HepG2 (cell line): Measurements from ENCODE around the gene TAS2R60. TPM values are rescaled to one million over a fixed set of nuclear protein-coding genes. Genes with fewer than 3 reads are reported as not detected.

ENCODE experiments used
- ATAC-seq: fragments of 200-7000 bp; cut with Tn5 transposase; 3 replicates; pipeline ENCODE4 v1.9.1; 2020; ENCODE audit warnings: mild to moderate bottlenecking, moderate library complexity
- BruUV-seq: library from RNA; stranded (reverse); fragments of 400-500 nt; replicated peaks from 2 replicates; lab custom pipeline; 2021; lab: Mats Ljungman, UMichigan
- CTCF ChIA-PET: fragments of 300-600 bp; formaldehyde crosslinking; extraction: SDS; loops from one replicate; lab custom pipeline; 2021; ENCODE audit warnings: low total read pairs, inconsistent platforms, low intra/inter-chr PET ratio; lab: Yijun Ruan, JAX
- POLR2A ChIA-PET: fragments of 350-600 bp; sonication (Branson Sonifier 250); formaldehyde crosslinking; loops from one replicate; lab custom pipeline; 2020; ENCODE audit warnings: antibody characterized with exemption, inconsistent platforms; lab: Yijun Ruan, JAX
- DNase-seq: peaks from one replicate; pipeline ENCODE4 v3.0.0-alpha.2; 2015; ENCODE audit warnings: low spot score
- FAIRE-seq: peaks from 3 replicates; lab custom pipeline; 2011; peaks lifted over from hg19 to GRCh38; lab: Jason Lieb, UNC
- H2AFZ ChIP-seq: one replicate; pipeline ENCODE4 v1.6.1; 2011; ENCODE audit warnings: low read length, inconsistent platforms
- H3K27ac ChIP-seq: fragments of 300-600 bp; 3 replicates; pipeline ENCODE4 v1.8.0; 2011; ENCODE audit warnings: mixed run types, mild to moderate bottlenecking, mixed read lengths, low read length, inconsistent platforms; ENCODE audit not compliant: insufficient read depth; ENCODE audit errors: extremely low read length
- H3K27me3 ChIP-seq, 2 experiments: fragments of 200-600 bp in 1 of 2; 2 replicates in 1 of 2; 3 replicates in 1 of 2; pipeline versions ENCODE4 v1.6.0 to v1.8.0; 2011; ENCODE audit warnings: low read length in 2 of 2, mild to moderate bottlenecking in 2 of 2, moderate library complexity in 2 of 2, inconsistent platforms in 1 of 2; ENCODE audit not compliant: insufficient read depth in 2 of 2, control insufficient read depth in 1 of 2
- H3K36me3 ChIP-seq, 2 experiments: fragments of 200-600 bp in 1 of 2; replicated peaks in 1 of 2; 2 replicates in 1 of 2; 3 replicates in 1 of 2; pipeline versions ENCODE4 v1.5.1 to v1.8.0; 2011; ENCODE audit warnings: low read length in 2 of 2, inconsistent platforms in 1 of 2; ENCODE audit not compliant: insufficient read depth in 2 of 2, control insufficient read depth in 1 of 2
- H3K4me1 ChIP-seq: 2 replicates; pipeline ENCODE4 v1.5.1; 2012; ENCODE audit warnings: low read length, inconsistent platforms; ENCODE audit not compliant: insufficient read depth
- H3K4me2 ChIP-seq: 2 replicates; pipeline ENCODE4 v1.6.0; 2011; ENCODE audit warnings: low read depth, low read length, inconsistent platforms
- H3K4me3 ChIP-seq, 3 experiments: fragments of 200-600 bp in 1 of 3; sonication (generic), shearing (Covaris generic) in 1 of 3; replicated peaks in 1 of 3; 2 replicates each; pipeline ENCODE4 v1.5.1; 2011 to 2016; ENCODE audit warnings: low read length in 3 of 3, inconsistent platforms in 2 of 3, low read depth in 2 of 3, mild to moderate bottlenecking in 2 of 3, control low read depth in 1 of 3, mixed read lengths in 1 of 3; ENCODE audit not compliant: insufficient read depth in 1 of 3
- H3K79me2 ChIP-seq: one replicate; pipeline ENCODE4 v1.6.1; 2011; ENCODE audit warnings: low read length, inconsistent platforms; ENCODE audit not compliant: insufficient read depth
- H3K9ac ChIP-seq: 2 replicates; pipeline ENCODE4 v1.6.0; 2011; ENCODE audit warnings: mild to moderate bottlenecking, low read depth, low read length, inconsistent platforms; ENCODE audit not compliant: insufficient read depth
- H3K9me3 ChIP-seq: 2 replicates; pipeline ENCODE4 v1.5.1; 2012; ENCODE audit warnings: mild to moderate bottlenecking, low read length
- H4K20me1 ChIP-seq: 2 replicates; pipeline ENCODE4 v1.6.0; 2011; ENCODE audit warnings: inconsistent platforms, mild to moderate bottlenecking, low read length, moderate library complexity; ENCODE audit not compliant: insufficient read depth
- FOXC1 ChIP-seq: sonication (generic); formaldehyde crosslinking; IDR thresholded peaks from 2 replicates; pipeline ENCODE4 v1.8.0; 2022; ENCODE audit warnings: mild to moderate bottlenecking, missing genetic modification reagents, borderline replicate concordance
- HNF4G ChIP-seq, 2 experiments: sonication (generic) in 1 of 2; formaldehyde crosslinking in 1 of 2; IDR thresholded peaks; 2 replicates each; pipeline versions ENCODE4 v1.4.0 to v1.6.1; 2011 to 2020; ENCODE audit warnings: borderline replicate concordance in 2 of 2, low read depth in 2 of 2, mild to moderate bottlenecking in 2 of 2, low read length in 1 of 2, missing genetic modification reagents in 1 of 2, moderate library complexity in 1 of 2
- NCOA5 ChIP-seq: sonication (generic); formaldehyde crosslinking; IDR thresholded peaks from 2 replicates; pipeline ENCODE4 v1.4.0; 2020; ENCODE audit warnings: missing genetic modification reagents
- NFYC ChIP-seq: IDR thresholded peaks from 2 replicates; pipeline ENCODE4 v1.6.1; 2016; ENCODE audit warnings: missing genetic modification reagents, missing compliant biosample characterization
- ZNF33A ChIP-seq: sonication (generic); formaldehyde crosslinking; IDR thresholded peaks from 2 replicates; pipeline ENCODE4 v1.5.1; 2020; ENCODE audit warnings: missing genetic modification reagents, mild to moderate bottlenecking, moderate library complexity, borderline replicate concordance
- ZNF792 ChIP-seq: IDR thresholded peaks from 2 replicates; pipeline ENCODE4 v1.6.1; 2016
- WGBS: methylation state at CpG from one replicate; pipeline ENCODE4 v1.1.6; 2017; ENCODE audit warnings: low lambda C conversion rate; 5-methylcytosine and 5-hydroxymethylcytosine counted together
- in situ Hi-C: cut with HindIII; loops from 2 replicates; pipeline ENCODE4 v1.10.0; 2017; ENCODE audit warnings: low pct_unique_long_range_greater_than_20kb; ENCODE audit not compliant: extremely low pct_ligation_motif_present
- intact Hi-C: fragments of 100-400 bp; cut with micrococcal nuclease; formaldehyde crosslinking; loops from one replicate; pipeline ENCODE4 v1.10.0; 2022; ENCODE audit not compliant: unreplicated experiment
- polyA plus RNA-seq, 8 experiments: library from polyadenylated mRNA; depleted of rRNA in 3 of 8; stranded (reverse) in 7 of 8; unstranded in 1 of 8; fragments of >200 nt; fragmentation: Illumina TruSeq in 4 of 8; extraction: Trizol in 4 of 8; gene quantifications; 2 replicates each; pipeline versions ENCODE4 v1.2.1 to v1.2.3, GENCODE V29; 2011 to 2016; ENCODE audit warnings: low read depth in 4 of 8, missing spikeins in 1 of 8, mixed read lengths in 1 of 8; ENCODE audit not compliant: insufficient read depth in 1 of 8
- total RNA-seq, 5 experiments: library from RNA; depleted of rRNA; stranded (reverse); fragments of >200 nt; fragmentation: Illumina TruSeq; extraction: Trizol; gene quantifications; 2 replicates each; pipeline ENCODE4 v1.2.3, GENCODE V29; 2016; ENCODE audit warnings: low read depth in 1 of 5
- TF ChIP-seq, protein P1 (sequence below): sonication (generic); formaldehyde crosslinking; IDR thresholded peaks from 2 replicates; pipeline ENCODE4 v1.4.0; 2020; ENCODE audit warnings: missing genetic modification reagents, mild to moderate bottlenecking, borderline replicate concordance
- TF ChIP-seq, protein P2 (sequence below): sonication (generic); formaldehyde crosslinking; IDR thresholded peaks from 2 replicates; pipeline ENCODE4 v1.4.0; 2020; ENCODE audit warnings: mild to moderate bottlenecking, missing genetic modification reagents
- TF ChIP-seq, protein P3 (sequence below): sonication (generic); formaldehyde crosslinking; IDR thresholded peaks from 2 replicates; pipeline ENCODE4 v1.5.0; 2020; ENCODE audit warnings: mild to moderate bottlenecking, missing genetic modification reagents

Gene TAS2R60
- total and polyA plus RNA-seq, 2 of the 13 experiments (the other 11 are each of a cell fraction or from before 2014, with no cell fraction given): not detected

DNA sequence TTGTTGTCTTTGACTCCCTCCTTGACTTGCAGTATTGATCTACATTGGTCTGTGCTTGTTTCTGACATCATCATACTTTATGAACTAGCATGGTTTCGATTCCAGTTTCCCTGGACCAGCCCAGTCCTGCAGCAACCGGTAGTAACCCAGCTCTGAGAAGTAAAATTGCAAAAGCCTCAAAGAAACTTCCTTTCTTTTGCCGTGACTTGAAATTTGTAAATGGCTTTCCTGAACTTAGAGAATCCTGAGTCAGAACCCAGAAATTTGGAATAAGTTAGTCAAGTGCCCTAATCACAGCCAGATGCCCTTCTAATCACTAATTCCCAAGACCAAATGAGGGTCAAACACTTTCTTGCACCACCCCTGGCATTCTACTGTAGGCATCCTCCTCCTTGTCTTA lies 15.0 kb downstream of the TAS2R60 start:
- Histone ChIP-seq H3K9me3 (no peaks in the 10 kb centered on the region; the same call in 1 of the 2 replicates), H3K4me2 (no peak overlapping the region), H3K79me2 (no peaks in the 10 kb centered on the region), H3K4me3 (no peak overlapping the region), H3K4me1 (no peaks in the 10 kb centered on the region), H3K9ac (no peak overlapping the region), H3K27me3 (no peaks in the 10 kb centered on the region), H2AFZ (no peak overlapping the region), H3K36me3 (no peaks in the 10 kb centered on the region), H4K20me1 (no peaks in the 10 kb centered on the region), H3K27ac (no peak overlapping the region)
- ChIA-PET POLR2A (no interaction called here), CTCF (no interaction called here)
- intact Hi-C loops: no loop called here
- in situ Hi-C loops: no loop called here
- WGBS: 5% methylated on average over 3 of the region's 3 CpGs
- no TSS peak for BruUV-seq
- ATAC-seq (no peak), DNase-seq (no peak), FAIRE-seq (no peak)
- TF ChIP-seq NCOA5 (CRISPR knock-in tag): no peak
- no peak for TF ChIP-seq HNF4G (IDR thresholded peaks at IDR 0.05; ENCODE audit: borderline replicate concordance, low read depth, low read length)
- no peak for TF ChIP-seq HNF4G (CRISPR knock-in tag; IDR thresholded peaks at IDR 0.05; ENCODE audit: borderline replicate concordance, low read depth)
- TF ChIP-seq FOXC1 (CRISPR knock-in tag): no peak
- TF ChIP-seq, protein P1, sequence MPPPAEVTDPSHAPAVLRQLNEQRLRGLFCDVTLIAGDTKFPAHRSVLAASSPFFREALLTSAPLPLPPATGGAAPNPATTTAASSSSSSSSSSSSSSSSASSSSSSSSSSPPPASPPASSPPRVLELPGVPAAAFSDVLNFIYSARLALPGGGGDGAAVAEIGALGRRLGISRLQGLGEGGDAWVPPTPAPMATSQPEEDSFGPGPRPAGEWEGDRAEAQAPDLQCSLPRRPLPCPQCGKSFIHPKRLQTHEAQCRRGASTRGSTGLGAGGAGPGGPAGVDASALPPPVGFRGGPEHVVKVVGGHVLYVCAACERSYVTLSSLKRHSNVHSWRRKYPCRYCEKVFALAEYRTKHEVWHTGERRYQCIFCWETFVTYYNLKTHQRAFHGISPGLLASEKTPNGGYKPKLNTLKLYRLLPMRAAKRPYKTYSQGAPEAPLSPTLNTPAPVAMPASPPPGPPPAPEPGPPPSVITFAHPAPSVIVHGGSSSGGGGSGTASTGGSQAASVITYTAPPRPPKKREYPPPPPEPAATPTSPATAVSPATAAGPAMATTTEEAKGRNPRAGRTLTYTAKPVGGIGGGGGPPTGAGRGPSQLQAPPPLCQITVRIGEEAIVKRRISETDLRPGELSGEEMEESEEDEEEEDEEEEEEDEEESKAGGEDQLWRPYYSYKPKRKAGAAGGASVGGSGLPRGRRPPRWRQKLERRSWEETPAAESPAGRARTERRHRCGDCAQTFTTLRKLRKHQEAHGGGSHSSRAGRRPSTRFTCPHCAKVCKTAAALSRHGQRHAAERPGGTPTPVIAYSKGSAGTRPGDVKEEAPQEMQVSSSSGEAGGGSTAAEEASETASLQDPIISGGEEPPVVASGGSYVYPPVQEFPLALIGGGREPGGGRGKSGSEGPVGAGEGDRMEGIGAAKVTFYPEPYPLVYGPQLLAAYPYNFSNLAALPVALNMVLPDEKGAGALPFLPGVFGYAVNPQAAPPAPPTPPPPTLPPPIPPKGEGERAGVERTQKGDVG (CRISPR knock-in tag): no peak
- no peak for TF ChIP-seq ZNF792 (CRISPR knock-in tag)
- TF ChIP-seq, protein P2, sequence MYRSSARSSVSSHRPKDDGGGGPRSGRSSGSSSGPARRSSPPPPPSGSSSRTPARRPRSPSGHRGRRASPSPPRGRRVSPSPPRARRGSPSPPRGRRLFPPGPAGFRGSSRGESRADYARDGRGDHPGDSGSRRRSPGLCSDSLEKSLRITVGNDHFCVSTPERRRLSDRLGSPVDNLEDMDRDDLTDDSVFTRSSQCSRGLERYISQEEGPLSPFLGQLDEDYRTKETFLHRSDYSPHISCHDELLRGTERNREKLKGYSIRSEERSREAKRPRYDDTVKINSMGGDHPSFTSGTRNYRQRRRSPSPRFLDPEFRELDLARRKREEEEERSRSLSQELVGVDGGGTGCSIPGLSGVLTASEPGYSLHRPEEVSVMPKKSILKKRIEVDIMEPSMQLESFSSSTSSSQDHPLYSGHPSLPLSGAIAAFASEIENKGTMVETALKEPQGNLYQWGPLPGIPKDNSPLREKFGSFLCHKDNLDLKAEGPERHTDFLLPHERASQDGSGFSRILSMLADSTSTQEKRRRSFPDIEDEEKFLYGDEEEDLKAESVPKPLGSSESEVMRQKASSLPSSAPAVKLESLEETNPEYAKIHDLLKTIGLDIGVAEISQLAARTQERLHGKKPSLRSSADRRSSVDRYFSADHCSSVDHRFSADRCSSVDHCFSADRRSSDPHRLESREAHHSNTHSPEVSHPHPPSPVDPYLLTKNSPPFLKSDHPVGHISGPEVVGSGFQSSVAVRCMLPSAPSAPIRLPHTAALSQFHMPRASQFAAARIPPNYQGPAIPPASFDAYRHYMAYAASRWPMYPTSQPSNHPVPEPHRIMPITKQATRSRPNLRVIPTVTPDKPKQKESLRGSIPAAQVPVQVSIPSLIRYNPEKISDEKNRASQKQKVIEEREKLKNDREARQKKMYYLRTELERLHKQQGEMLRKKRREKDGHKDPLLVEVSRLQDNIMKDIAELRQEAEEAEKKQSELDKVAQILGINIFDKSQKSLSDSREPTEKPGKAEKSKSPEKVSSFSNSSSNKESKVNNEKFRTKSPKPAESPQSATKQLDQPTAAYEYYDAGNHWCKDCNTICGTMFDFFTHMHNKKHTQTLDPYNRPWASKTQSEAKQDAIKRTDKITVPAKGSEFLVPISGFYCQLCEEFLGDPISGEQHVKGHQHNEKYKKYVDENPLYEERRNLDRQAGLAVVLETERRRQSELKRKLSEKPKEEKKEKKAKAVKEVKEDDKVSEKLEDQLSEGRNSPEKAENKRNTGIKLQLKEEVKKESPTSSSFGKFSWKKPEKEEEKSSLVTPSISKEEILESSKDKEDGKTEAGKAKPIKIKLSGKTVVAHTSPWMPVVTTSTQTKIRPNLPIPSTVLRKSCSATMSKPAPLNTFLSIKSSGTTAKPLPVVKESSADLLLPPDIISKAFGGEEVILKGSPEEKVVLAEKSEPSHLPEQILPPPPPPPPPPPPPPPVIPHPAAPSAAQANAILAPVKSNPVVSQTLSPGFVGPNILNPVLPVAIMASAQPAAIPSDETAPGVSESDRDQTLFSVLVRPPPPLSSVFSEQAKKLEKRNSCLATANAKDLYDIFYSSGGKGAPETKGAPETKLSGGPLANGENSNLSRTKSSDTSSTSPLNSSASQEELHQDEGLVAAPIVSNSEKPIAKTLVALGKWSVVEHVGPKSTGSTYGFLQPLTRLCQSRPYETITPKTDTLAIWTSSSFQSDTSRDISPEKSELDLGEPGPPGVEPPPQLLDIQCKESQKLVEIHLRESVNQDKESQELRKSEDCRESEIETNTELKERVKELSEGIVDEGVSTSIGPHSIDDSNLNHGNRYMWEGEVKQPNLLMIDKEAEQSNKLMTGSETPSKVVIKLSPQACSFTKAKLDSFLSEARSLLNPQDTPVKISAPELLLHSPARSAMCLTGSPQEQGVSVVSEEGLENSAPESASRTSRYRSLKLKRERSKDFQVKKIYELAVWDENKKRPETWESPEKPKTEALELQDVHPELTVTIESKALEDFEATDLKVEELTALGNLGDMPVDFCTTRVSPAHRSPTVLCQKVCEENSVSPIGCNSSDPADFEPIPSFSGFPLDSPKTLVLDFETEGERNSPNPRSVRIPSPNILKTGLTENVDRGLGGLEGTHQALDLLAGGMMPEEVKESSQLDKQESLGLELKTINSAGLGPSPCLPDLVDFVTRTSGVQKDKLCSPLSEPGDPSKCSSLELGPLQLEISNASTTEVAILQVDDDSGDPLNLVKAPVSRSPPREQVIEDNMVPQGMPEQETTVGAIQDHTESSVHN (CRISPR knock-in tag): no peak
- no peak for TF ChIP-seq NFYC (CRISPR knock-in tag)
- TF ChIP-seq ZNF33A (CRISPR knock-in tag): no peak
- TF ChIP-seq, protein P3, sequence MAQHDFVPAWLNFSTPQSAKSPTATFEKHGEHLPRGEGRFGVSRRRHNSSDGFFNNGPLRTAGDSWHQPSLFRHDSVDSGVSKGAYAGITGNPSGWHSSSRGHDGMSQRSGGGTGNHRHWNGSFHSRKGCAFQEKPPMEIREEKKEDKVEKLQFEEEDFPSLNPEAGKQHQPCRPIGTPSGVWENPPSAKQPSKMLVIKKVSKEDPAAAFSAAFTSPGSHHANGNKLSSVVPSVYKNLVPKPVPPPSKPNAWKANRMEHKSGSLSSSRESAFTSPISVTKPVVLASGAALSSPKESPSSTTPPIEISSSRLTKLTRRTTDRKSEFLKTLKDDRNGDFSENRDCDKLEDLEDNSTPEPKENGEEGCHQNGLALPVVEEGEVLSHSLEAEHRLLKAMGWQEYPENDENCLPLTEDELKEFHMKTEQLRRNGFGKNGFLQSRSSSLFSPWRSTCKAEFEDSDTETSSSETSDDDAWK (CRISPR knock-in tag): no peak
